Activated T-helper 9 cell treated with anti-CD3 and anti-CD28 coated beads, Interleukin-2, amount 50 U/mL, for 16 hours (primary cell): ENCODE results near the gene ACAP1.

ENCODE experiments used
- DNase-seq: peaks from one replicate; pipeline ENCODE4 v3.0.0-alpha.2; 2020; ENCODE audit warnings: low read depth

Gene ACAP1, protein sequence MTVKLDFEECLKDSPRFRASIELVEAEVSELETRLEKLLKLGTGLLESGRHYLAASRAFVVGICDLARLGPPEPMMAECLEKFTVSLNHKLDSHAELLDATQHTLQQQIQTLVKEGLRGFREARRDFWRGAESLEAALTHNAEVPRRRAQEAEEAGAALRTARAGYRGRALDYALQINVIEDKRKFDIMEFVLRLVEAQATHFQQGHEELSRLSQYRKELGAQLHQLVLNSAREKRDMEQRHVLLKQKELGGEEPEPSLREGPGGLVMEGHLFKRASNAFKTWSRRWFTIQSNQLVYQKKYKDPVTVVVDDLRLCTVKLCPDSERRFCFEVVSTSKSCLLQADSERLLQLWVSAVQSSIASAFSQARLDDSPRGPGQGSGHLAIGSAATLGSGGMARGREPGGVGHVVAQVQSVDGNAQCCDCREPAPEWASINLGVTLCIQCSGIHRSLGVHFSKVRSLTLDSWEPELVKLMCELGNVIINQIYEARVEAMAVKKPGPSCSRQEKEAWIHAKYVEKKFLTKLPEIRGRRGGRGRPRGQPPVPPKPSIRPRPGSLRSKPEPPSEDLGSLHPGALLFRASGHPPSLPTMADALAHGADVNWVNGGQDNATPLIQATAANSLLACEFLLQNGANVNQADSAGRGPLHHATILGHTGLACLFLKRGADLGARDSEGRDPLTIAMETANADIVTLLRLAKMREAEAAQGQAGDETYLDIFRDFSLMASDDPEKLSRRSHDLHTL

DNA sequence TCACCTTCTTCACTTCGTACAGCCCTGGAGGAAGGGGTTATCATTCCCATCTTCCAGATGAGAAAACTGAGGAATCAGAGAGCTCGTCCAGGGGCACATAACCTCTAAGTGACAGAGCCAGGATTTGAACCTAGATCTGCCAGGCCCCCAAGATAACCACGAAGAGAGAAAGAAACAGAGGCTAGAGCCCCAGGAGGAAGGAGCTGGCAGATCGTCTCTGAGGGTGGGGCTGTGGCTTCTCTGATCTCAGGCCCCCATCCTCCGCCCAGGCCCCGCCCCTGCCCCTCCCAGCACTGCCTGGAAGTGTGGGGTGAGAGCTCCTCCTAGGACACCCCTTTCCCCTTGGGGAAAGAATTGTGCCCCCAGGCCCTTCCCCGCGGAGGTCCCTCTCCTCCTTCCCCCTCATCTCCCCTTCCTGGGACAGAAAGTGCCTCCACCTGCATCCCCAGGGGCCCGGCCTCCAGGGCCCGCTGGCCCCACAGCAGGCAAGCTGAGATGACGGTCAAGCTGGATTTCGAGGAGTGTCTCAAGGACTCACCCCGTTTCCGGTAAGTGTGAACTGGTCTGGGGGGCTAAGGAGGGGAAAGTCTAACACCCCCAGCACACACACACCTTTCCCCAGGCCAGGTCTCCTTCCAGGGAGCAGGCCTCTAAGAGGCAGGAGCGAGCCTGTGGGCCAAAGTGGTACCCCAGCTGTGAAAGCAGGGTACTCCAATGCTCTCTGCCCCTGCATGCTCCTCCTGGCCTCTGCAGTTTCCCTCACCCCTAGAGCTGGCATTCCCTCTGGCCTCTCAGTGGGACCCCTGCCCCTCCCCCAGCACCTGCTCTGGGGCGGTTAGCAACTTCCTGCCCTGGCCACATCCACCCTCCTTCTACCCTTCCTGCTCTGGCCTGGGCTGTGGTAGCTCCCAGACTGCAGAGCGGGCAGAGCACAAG, at the start of gene ACAP1:
TSS of gene ACAP1 (plus strand) at position 290 of the 936 bp plus-strand sequence. CDS start at position 496, 206 bp downstream.
- peak; percentile 71 for DNase-seq

DNA sequence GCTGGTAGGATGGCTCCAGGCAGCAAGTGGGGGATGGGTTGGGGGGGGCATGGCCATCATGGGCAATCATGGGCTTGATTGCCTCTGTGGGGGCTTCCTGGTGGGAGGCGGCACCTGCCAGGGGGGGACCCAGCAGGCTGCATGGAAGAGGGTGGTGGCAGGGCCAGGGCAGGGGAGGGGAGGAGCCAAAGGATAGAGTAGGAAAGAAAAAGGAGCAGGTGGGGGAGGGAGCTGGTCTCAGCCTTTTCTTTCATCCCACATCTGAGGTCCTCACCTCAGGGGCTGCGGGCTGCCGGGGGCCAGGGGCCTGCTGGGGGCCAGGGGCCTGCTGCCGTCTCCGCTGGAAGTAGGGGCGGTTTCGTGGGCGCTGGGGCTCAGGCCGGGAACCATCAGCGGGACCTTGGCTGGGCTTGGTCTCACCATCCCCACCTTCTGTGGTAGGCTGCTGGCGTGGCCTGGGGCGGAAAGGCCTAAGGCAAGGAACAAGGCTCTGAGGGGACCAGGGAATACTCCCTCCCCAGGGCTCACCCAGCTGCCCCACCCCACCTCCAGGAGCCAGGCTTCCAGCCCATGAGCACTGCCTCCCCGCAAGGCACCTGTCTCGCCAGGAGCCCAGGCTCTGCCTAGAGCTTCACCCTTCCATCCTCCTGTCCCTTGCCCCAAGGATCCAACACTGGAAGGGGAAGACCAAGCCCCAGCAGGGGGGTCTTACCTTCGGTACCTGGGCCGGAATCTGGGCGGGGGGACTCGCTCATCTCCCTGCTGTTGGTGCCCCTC, 46.9 kb upstream of the ACAP1 start:
- DNase-seq, result no peak

DNA sequence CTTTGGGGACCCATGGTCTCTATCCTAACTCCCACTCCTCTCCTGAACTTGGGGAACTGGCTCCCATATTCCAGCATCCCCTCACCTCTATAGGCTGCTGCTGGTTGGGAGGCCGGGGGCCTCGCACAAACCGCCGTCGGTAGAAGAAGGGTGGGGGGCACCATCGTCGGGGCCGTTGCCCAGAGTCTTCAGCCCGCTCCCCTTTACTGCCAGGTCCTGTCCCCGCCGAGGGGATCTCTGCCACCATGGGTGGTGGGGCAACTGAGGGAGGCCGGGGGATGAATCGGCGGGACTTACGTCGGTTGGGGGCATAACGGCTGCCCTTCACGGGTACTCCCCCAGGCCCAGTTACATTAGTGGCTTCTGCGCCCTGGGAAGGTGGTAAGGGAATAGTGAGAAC, 46.2 kb upstream of the ACAP1 start:
- DNase-seq, result no peak

DNA sequence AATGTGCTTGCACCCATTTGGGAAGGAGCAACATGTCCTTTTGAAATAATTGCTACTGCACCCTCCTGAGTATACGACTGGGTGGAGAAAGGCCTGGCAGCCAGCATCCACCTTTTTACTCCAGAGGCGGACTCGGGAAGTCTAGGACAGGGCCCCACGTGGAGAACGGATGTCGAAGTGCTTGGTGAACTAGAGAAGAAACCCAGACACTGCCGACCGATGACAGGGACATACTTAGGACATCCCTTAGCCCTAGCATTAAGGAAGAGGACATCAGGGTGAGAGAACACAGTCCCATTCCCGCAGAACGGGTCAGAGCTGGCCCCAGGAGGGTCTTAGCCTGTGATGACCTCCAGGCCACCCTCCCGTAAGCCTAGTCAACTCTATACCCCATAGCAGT, 45.6 kb upstream of the ACAP1 start:
- no peak for DNase-seq

DNA sequence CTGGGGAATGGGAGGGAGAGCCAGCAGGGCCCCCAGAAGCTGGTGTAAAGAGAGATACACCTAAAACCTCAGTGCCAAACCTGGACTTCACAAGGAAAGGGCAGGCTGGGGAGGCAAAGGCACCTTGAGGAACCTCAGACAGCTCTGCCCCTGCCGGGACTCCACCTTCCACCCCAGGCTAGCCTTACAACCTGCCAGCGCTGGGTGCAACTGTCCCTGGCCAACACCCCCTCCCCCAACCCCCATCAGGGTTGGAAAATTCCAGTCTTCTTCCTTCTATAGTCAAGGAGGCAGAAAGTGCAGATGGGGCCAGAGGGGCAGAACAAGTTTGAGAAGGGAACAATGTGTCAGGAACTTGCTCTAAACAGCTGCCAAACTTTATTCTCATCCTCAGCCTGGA, 44.1 kb upstream of the ACAP1 start:
- DNase-seq, result no peak

DNA sequence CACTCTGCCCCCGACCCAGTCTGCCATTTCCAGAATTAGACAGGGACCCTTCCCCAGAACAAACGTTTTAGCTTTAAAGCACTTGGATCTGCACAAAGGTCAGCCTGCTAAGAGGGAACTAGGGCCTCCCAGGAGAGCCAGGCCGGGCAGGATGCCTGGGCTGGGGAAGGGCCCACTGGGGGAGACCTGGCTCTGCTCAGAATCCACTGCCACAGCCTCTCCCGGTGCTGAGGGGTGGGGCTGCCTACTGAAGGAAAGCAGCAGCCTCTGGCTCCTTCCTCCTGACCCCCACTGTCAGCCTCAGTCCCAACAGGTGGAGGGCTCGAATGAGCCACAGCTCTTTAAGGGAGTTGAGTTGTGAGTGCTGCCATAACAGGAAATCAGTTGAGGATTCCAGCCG, 43.6 kb upstream of the ACAP1 start:
- DNase-seq, result no peak

DNA sequence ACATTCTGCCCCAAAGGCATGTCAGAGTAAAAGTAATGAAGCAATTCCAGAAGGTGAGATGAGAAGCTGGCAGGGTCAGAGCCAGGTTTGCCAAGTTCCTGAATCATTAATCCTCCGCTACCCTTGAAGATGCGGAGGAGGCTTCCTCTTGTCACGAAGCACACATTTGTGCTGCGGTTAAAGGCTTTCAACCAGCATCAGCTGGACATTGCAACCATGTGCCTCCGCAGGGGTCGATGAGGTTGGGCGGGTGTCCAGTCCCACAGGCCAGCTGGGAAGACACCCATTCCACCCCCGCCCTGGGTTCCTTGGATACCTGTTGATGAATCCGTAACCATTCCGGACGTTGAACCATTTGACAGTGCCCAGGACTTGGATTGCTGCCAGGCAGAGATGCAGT, 43.2 kb upstream of the ACAP1 start:
- DNase-seq, result no peak

DNA sequence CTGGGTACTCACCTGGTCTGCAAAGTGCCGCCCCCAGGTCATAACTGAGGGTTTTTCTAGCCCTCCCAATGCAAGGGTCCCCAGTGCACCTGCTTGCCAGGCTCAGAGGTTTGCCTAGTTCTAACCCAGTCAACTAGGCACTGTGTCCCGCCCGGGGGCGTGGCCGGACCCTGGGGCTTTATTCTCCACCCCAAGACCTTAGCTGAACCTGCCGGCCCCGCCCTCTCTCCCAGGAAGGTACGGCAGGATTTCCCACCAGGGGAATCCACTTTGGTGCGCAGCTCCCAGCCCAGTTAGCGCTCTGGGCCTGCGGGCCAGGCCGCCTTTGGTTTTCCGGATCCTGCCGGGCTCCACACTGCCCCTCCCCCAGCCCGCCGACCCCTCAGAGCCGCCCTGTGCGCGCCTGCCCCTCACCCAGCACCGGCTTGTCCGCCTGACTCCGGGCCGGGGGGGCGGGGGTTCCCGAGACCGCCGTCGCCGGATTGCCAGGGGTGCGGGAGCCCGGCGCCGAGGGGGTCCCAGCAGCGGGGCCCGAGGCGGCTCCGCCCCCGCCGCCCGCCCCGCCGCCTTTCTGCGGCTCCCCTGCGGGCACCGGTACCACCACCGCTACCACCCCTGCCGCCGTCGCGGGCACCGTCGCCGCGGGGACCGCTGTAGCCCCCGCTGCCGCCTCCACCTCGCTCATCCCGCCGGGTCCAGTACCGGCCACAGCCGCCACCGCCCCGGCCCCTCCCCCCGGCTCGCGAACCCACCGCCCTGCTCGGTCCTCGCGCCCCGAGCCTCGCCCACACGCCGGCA, 42.3 kb upstream of the ACAP1 start:
- DNase-seq, result no peak

DNA sequence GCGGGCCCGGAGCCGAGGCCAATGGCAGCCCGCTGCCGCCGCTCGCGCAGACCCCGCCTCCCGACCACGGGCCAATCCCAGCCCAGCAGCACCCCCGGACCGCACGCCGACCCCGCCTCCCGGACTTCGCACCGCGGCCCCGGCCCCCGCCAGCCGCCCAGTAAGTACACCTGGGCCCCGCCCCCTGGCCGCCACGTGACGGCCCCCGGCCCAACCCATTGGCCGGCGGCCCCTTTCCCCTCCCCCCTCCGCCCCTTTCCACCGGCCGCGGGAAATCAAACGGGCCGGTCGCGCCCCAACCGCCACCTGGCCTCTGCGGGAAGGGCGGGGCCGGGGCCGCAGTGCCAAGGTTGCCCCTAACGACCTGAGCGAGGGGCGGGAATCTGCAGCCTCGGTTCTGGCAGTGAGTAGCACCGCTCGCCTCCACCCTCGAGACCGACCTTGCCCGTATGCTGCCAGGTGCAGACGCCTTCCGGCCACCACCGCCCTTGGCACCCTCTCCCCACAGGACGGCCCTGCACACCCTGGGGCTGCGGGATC, 41.6 kb upstream of the ACAP1 start, which contains the start of gene YBX2:
TSS of gene YBX2 (minus strand) at position 26 of the 540 bp plus-strand sequence. CDS start 139 bp downstream, outside the sequence.
- DNase-seq, result peak; percentile 61

DNA sequence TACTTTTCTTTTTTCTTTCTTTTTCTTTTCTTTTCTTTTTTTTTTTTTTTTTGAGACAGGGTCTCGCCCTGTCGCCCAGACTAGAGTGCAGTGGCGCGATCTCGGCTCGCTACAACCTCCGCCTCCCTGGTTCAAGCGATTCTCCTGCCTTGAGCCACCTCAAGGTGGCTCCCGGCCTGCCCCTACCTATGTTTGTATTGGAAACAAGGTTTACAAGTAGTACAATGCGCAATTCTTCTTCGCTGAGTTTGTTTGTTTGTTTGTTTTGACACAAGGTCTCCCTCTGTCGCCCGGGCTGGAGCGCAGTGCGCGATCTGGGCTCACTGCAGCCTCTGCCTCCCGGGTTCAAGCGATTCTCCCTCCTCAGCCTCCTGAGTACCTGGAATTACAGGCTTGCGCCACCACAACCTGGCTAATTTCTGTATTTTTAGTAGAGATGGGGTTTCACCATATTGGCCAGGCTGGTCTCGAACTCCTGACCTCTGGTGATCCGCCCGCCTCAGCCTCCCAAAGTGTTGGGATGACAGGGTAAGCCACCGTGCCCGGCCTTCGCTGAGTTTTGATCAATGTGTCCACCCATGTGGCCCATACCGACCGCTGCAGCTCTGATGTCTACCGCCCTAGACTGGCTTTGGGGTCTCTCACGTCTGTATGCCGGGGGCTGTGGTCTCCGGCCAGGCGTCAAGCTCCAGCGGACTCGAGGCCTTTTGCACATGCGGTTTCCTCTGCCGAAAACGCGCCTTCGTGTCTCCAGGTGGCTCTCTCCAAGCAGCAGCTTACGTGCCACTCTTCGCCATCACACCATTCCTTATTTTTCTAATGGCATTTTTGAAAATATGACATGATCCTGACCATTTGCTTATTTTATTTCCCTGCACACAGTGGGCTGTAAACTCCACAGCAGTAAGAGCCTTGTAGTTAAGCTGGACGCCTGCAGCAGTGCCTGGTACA, 40.8 kb upstream of the ACAP1 start:
- no peak for DNase-seq

DNA sequence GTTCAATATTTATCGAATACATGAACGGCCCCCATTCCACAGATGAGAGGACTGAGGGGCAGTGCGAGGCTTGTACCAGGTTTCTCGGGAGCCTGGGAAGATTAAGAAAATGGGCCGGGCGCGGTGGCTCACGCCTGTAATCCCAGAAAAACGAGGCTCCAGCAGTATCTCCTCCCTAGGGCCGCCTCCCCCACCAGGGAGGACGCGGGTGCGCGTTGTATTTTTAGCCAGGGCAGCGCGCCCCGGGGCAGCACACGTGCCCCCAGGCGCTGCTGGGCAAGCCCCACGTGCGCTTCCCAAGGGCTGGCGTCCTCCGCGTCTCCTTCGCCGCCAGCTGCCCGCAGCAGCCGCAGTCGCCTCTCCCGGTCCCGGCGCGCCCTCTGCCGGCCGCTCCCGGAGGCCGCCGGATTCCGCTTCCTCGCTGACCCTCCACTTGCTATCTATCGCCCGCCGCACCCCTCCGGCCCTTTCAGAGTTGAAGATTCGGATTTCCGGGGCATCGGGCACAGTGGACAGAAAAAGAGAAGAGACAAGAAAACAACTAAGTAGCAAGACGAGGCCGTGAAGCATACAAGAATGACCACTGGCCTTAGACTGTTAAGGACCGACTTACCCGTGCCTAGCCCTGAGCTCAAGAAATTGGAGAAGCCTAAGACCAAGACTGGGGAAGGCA, 40.0 kb upstream of the ACAP1 start:
- peak; percentile 63 for DNase-seq

DNA sequence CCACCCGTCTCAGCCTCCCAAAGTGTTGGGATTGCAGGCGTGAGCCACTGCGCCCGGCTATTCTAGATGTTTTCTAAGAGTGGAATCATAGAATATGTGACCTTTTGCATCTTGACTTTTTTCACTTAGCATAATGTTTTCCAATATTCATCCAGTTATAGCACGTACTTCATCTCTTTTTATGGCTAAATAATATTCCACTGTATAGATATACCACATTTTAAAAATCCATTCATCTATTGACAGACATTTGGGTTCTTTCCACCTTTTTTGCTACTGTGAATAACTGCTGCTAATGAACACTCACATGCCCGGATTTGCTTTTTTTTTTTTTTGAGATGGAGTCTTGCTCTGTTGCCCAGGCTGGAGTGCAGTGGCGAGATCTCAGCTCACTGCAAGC, 32.1 kb upstream of the ACAP1 start:
- no peak for DNase-seq

DNA sequence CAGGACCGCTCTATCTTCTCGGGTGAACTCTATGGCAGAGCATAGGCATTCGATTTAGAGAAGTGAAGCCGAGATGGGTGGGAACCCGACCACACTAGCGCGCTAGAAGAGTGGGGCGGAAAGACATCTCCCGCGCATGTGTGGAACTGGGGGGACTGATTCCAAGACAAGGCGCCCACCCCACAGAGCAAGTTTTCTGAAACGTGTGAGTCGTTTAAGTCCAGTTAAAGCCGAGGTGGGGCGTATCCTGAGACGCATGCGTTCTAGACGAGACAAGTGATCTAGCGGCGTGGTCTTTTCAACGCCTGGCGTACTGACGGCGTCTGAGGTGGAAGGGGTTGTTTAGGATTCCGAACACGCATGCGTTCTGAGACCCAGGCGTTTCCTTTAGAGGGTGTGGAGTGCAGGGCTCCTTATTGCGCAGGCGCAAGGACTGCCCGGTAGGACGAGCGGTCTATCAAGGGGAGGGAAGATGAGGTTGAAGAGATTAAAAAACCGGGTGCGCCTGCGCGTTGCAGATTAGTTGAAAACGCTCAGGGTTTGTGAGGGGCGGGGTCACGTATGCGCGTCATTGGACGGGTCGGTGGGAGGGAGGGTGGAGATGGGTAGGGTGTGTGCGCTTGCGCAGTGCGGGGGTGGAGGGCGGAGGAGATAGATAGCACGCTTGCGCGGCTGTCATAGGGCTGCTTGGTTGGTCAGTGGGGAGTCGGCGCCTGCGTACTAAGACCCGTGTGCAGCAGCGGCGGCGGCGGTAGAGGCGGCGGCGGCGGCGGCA, 29.2 kb upstream of the ACAP1 start, which contains the start of gene EIF5A:
TSS of gene EIF5A (plus strand) at position 718 of the 775 bp plus-strand sequence. CDS start 2,008 bp downstream, outside the sequence.
- peak; percentile 100 for DNase-seq

DNA sequence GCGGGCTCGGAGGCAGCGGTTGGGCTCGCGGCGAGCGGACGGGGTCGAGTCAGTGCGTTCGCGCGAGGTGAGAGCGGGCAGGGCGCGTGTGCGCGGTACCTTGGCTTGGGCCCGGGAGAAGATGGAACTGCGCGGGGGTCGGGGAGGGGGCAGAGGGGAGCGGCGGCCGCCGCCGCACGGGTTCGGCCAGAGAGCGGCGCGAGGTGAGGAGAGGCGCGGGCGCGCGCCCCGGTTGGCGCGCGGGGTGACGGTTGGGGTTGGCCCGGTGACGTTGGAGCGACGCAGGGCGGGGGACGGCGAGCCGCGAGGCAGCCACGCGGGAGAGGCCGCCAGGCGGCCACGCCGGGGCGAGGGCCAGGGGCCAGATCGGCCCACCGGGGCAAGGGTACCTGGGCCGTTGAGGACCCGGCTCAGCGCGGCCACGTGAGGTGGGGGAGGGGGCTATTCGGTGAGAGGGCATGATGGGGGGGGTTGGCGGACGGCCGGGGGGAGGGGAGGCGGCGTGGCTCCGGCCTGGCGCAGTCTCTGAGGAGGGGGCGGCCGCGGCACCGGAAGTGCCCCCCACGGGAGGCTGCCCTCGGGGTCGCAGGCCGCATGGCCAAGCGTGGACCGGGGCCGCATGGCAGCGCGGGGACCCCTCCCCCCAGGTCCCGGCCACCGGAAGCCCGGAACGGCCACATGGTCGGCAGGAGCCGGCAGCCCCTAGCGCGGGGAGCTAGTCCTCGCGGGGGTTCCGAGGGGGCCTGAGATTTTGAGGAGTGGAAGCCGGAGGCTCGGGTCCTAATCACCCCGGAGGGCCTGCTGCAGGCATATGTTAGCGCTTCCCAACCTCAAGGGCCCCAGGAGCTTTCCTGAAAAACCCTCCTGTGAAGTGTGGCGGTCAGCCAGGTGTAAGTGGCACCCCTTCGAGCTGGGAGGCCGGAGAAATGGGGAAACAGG, 28.4 kb upstream of the ACAP1 start:
- DNase-seq, result peak; percentile 46

DNA sequence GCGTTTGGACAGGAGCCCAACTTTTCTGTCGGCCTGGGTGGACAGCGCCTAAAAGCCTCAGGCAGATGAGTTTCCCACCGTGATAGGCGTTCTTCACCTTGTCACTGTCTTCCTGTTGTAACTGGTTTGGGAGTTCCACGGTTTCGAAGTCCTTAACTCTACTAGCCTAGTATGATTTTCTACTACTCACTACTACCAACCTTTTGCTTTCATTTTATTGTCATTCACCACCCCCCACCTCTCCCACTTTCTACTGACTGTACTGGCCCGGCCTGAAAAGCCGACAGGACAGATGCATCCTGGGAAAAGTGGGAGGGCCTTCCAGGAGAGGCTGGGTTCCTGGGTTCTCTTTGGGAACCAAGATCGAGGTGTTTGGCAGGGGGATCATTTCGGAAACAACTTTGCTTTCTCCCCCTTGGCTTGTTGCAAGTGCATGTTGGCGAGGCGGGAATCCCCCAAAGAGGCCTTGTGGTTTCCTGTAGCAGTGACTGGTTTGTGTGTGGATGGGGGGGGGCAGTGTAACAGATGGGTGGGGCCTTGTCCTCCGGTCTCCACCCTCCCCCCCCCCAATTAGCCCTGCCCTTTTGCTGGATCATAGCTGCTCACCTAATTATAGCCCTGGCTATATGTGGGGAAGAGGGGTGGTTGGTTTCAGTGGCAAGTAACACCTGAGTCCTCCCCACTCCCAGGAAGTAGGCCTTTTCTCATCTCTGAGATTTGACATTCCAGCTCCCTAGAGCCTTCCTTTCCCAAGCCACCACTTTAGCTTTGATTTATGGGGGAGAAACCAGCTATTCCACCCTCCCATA, 27.5 kb upstream of the ACAP1 start:
- DNase-seq, result peak; percentile 79

DNA sequence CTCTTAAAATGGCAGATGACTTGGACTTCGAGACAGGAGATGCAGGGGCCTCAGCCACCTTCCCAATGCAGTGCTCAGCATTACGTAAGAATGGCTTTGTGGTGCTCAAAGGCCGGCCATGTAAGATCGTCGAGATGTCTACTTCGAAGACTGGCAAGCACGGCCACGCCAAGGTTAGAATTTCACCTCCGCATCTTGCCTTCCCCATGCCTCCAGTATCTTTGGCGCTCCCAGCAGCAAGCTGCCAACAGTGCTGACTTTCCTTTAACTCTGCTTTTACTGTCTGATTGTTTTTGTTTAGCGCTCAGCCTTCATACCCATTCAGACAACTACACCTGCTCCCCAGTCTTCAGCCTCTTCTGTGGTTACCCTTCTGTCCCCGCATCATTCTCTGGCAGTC, 26.7 kb upstream of the ACAP1 start:
- DNase-seq, result no peak
